ENCODE results near the gene SURF1. TPM values are rescaled to one million over a fixed set of nuclear protein-coding genes. Genes with fewer than 3 reads are reported as not detected.

Gene SURF1
- total RNA-seq, 3 donors from 2014 or later = 24.1 to 37.1 (median 30.6) TPM

Other genes starting within 250 kb of the SURF1 start
- 10 to 100 TPM; 43.2 to 46.7 (median 45.2) TPM for gene RALGDS, start 235.2 kb downstream of the SURF1 start, total RNA-seq
- 1 to 10 TPM; 3.0 to 3.3 (median 3.2) TPM for gene GBGT1, start 192.6 kb downstream of the SURF1 start, total RNA-seq
- gene OBP2B, start 147.2 kb downstream of the SURF1 start, total RNA-seq = not detected
- gene ABO, start 81.3 kb downstream of the SURF1 start, total RNA-seq = under 1 TPM in 1 of 3 donors, not detected in 2; 0.08 TPM
- gene SURF6, start 20.3 kb downstream of the SURF1 start, total RNA-seq = 10 to 100 TPM; 56.0 to 61.7 (median 58.5) TPM
- gene MED22, start 8.4 kb downstream of the SURF1 start, total RNA-seq = 10 to 100 TPM; 52.8 to 58.6 (median 55.3) TPM
- gene RPL7A, start 8.3 kb downstream of the SURF1 start, total RNA-seq = 1,000 to 10,000 TPM; 3,573 to 3,630 (median 3,625) TPM
- gene SURF2, start 63 bp upstream of the SURF1 start, total RNA-seq = 10 to 100 TPM; 48.0 to 64.1 (median 57.9) TPM
- gene SURF4, start 19.6 kb upstream of the SURF1 start, total RNA-seq = 100 to 1,000 TPM; 235 to 292 (median 255) TPM
- gene STKLD1, start 19.9 kb upstream of the SURF1 start, total RNA-seq = under 1 TPM in 2 of 3 donors, not detected in 1; 0.16 to 0.42 TPM
- gene REXO4, start 61.5 kb upstream of the SURF1 start, total RNA-seq = 10 to 100 TPM; 67.5 to 79.5 (median 79.3) TPM
- gene ADAMTS13, start 65.9 kb upstream of the SURF1 start, total RNA-seq = under 1 TPM; 0.60 to 0.91 (median 0.79) TPM
- 1 to 10 TPM in 1 of 3 donors, under 1 TPM in 2; 0.73 to 1.1 (median 0.86) TPM for gene CACFD1, start 103.5 kb upstream of the SURF1 start, total RNA-seq
- 1 to 10 TPM; 4.9 to 5.3 (median 5.2) TPM for gene SLC2A6, start 122.6 kb upstream of the SURF1 start, total RNA-seq
- not detected for gene MYMK, start 168.5 kb upstream of the SURF1 start, total RNA-seq
- gene ADAMTSL2, start 178.2 kb upstream of the SURF1 start, total RNA-seq = under 1 TPM in 2 of 3 donors, not detected in 1; 0.08 to 0.14 TPM

All from activated T-cell treated with anti-CD3 and anti-CD28 coated beads, Interleukin-2, amount 50 U/mL, for 4 hours (primary cell).